ENCODE measurements around the gene IFT81. TPM values are rescaled to one million over a fixed set of nuclear protein-coding genes. Genes with fewer than 3 reads are reported as not detected.

The IFT81 gene
- total RNA-seq, 1 experiment from 2014 or later = 6.9 TPM

DNA sequence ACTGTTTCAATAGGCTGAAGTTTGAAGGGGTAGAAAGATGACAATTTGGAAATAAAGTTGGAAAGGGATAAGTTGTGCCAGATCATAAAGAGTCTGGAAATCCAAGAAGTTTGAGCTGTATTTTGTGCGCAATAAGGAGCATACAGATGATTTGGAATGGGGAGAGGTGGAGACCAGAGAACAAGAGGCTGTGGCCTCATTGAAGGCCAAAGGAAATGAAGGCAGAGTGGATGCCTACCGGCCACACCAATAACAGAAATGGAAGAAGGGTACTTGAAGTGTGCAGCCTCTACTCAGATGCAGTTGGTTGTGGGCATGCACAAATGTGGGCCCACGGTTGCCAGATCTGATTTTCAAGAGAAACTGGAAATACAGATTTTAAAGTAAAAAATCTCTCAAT, 2.4 kb downstream of the IFT81 start:
- no peak for DNase-seq
- H3K36me3 ChIP-seq = peaks cover 11% of the 10 kb centered on the region
- no peaks in the 10 kb centered on the region for H3K27me3 ChIP-seq
- no peak overlapping the region for H3K4me3 ChIP-seq
- no peaks in the 10 kb centered on the region for H3K9me3 ChIP-seq

DNA sequence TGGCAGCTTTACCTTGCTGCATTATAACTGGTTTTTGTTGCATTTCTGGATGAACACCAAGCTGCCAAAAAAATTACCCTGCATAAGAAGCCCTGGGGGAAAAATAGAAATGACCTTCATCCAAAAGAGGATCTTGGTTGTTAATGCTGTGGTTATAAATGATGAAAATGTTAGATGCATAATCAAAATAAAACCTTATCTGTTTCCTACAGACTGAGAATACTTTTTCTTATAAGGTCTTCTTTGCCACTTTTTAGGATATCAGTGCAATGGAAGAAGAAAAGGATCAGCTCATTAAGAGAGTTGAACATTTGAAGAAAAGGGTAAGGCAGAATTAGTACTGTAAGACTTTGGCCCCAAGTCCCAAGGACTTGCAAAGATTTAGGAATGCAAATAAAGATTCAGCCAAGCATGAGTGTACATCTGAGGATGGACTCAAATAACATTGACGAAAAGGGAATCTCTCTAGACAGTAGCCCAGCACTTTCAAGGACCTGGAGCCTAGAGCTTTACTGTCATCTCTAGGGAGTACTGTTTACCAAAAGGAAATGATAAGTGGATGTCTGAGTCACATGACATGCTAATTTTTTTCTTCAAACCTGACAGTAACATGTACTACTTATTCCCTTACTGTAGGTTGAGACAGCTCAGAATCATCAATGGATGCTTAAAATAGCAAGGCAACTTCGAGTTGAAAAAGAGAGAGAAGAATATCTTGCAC, 10.7 kb downstream of the IFT81 start:
- H3K9me3 ChIP-seq = no peaks in the 10 kb centered on the region
- H3K4me3 ChIP-seq = no peak overlapping the region
- peak; percentile 8 for DNase-seq
- no peaks in the 10 kb centered on the region for H3K27me3 ChIP-seq
- H3K36me3 ChIP-seq = peaks cover 36% of the 10 kb centered on the region

DNA sequence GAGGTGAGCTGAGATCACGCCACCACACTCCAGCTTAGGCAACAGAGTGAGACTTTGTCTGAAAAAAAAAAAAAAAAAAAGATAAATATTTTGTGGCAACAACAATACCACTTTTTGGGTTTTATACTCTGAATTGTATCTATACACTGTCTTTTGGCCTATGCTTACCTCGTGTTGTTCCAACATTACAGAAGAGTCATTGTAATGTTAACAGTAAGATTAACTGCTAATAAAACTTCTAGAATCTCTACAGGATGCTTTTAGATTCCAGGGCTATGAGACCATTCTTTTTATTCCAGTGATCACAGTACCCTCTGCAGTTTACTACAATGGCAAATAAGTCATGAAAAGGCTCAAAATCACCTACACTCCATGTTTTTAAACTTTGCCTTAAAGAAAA, 11.6 kb downstream of the IFT81 start:
- Histone ChIP-seq H3K27me3 (no peaks in the 10 kb centered on the region), H3K36me3 (peaks cover 38% of the 10 kb centered on the region), H3K4me3 (no peak overlapping the region), H3K9me3 (no peaks in the 10 kb centered on the region)
- DNase-seq = no peak

DNA sequence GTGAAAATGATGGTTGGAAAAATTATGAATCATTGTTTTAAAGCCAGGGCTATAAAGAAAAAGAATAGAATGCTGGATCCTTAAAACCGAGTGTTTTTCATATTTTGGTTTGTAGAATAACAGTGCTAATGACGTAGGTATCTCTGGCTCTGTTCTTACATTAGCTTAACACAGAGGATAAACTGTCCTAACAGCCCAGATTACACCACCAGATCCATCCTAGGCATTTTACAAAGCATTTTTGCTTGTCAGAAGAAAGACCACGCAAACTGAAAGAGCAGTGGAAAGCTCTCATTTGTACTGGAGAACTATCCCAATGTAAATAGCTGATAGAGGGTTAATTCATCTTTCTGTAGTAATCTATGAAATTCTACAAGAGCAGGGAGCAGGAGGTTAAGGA, 13.6 kb downstream of the IFT81 start:
- no peaks in the 10 kb centered on the region for H3K27me3 ChIP-seq

DNA sequence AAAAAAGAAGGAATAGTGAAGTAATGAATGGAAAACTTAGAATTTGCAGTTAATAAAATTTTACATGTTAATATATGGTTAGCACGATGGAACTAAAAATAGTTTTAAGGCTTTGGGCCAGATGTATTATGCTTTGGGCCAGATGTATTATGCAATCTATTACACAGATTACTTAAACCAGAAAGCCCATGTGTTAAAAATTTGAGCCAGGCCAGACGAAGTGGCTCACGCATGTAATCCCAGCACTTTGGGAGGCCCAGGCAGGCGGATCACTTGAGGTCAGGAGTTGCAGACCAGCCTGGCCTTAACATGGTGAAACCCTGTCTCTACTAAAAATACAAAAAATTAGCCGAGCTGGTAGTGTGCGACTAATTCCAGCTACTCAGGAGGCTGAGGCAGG, 17.2 kb downstream of the IFT81 start:
- Histone ChIP-seq H3K4me3 (no peak overlapping the region), H3K9me3 (no peaks in the 10 kb centered on the region), H3K27me3 (no peaks in the 10 kb centered on the region), H3K36me3 (peaks cover 30% of the 10 kb centered on the region)
- DNase-seq = peak; percentile 53

More for the DNA sequence above, 13.6 kb downstream of the IFT81 start:
- Histone ChIP-seq H3K9me3 (no peaks in the 10 kb centered on the region), H3K4me3 (no peak overlapping the region), H3K36me3 (peaks cover 34% of the 10 kb centered on the region)
- no peak for DNase-seq

DNA sequence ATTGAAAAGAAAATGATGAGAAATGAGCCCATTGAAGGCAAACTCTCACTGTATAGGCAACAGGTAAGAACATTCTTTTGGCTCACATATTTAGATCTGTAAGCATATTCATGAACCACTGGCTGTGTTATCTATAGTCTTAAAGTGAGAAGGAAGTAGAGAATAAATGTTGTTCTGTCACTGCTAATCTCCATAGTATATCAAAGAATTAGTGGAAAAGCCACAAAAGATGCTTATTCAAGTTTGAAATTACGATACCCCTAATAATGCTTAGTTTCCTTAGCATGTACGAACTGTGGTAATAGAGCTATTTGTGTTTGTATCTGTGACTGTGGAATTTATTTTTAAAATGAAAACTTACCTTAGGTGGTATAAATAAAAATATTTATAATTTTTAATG, 22.8 kb downstream of the IFT81 start:
- Histone ChIP-seq H3K27me3 (no peaks in the 10 kb centered on the region), H3K4me3 (no peak overlapping the region), H3K9me3 (no peaks in the 10 kb centered on the region; the same call in 1 of the 2 replicates), H3K36me3 (peaks cover 45% of the 10 kb centered on the region)
- DNase-seq = no peak

DNA sequence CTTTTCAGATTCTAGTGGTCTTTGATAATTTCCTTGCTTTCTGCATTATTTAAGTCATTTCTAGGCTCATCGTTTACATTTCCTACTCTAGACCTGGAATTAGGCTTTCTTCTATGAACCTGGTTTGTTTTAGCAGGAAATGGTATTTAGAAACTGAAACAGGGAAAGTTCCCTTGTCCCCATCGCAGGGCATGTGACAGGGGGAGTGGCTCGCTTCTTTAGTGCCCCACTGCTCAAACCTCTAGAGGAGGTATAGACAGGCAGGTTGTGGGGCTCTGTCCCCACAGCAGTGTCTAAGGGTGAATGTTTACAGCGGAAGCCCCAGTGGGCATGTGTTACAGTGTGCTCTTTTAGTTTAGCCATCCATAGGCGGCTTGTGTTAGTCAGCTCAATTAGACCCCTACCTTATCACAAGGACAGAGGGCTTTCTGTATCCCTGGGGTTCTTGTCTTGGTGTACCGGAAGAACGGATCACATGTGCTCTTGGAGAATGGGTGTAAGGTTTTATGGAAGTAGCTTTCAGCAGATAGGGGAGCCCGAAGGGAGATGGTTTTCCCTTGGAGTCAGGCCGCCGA, 25.0 kb downstream of the IFT81 start:
- Histone ChIP-seq H3K4me3 (no peak overlapping the region), H3K27me3 (no peaks in the 10 kb centered on the region), H3K36me3 (peaks cover 50% of the 10 kb centered on the region), H3K9me3 (no peaks in the 10 kb centered on the region; the same call in 1 of the 2 replicates)
- no peak for DNase-seq

DNA sequence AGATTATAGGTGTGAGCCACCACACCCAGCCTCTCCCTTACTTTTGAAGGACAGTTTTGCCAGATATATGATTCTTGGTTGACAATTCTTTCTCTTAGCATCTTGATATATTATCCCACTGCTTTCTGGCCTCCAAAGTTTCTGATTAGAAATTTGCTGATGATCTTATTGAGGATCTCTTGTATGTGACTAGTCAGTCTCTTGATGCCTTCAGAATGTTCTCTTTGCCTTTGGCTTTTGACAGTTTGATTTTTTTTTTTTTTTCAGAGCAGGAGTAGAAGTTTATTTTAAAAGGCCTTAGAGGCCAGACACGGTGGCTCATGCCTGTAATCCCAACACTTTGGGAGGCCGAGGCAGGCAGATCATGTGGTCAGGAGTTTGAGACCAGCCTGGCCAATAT, 32.6 kb downstream of the IFT81 start:
- peaks cover 51% of the 10 kb centered on the region for H3K36me3 ChIP-seq
- no peaks in the 10 kb centered on the region for H3K27me3 ChIP-seq
- H3K4me3 ChIP-seq = no peak overlapping the region
- peaks cover 18% of the 10 kb centered on the region for H3K9me3 ChIP-seq
- DNase-seq = no peak

DNA sequence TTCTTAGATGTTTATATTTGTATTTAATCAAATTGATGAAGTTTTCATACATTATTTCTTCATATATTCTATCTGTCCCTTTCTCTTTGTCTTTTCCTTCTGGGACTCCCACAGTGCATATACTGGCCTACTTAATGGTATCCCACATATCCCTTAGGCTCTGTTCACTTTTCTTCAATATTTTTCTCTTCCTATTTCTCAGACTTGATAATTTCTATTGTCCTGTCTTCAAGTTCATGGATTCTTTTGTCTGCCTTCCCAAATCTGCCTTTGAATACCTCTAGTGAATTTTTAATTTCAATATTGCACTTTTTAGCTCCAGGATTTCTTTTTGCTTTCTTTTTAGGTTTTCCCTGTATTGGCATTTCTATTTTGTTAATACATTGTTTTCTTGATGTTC, 33.4 kb downstream of the IFT81 start:
- Histone ChIP-seq H3K27me3 (no peaks in the 10 kb centered on the region), H3K4me3 (no peak overlapping the region), H3K36me3 (peaks cover 47% of the 10 kb centered on the region), H3K9me3 (peaks cover 18% of the 10 kb centered on the region)
- DNase-seq = no peak

DNA sequence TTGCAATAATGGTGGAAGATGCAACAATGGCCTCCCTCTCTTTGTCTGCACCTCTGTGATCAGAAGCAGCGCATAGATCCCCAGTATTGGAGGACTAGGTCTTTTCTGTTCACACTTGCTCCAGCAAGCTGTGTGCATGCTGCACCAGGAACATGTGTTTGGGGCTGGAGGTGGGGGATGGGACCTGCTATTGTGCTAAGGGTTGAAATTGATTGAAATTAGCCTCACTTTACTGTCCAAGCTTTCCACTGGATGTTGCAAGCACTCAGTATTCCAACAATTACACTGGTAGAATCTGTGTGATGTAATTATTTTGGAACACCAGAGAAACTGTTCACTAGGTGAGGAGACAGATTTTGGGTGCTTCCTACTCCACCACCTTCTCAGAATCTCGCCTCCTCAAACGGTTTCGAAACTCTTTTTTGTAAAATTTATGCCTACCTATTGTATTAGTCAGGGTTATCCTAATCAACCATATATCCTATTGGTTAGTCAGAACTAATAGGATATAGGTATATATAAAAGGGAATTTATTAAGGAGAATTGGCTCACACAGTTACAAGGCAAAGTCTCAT, 35.6 kb downstream of the IFT81 start:
- no peak for DNase-seq
- Histone ChIP-seq H3K9me3 (peaks cover 18% of the 10 kb centered on the region), H3K36me3 (peaks cover 49% of the 10 kb centered on the region), H3K27me3 (no peaks in the 10 kb centered on the region), H3K4me3 (no peak overlapping the region)

DNA sequence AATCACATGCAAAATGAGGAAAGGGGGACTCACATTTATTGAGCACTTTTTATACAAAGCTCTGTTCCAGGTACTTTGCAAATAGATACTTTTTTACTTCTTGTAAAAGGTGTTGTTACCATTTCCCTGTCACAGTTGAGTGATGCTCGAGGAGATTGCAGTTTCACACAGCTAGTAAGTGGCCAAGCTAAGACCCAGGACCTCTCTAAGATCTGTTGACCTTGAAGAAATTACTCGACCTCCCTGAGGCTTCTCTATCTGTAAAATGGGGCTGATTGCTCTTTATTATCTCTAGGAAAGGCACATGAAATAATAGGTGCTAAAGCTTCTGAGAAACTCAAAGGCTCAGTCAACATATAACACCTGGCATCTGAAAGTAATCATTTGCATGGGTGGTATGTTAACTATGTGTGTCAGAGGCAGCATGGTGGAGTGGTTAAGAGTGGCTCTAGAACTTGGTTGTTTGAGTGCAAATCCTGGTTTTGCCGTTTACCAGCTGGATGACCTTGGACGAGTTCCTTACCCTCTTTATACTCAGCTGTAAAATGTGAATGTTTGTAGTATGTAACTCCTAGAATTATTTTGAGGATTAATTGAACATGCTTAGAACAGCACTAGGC, 41.5 kb downstream of the IFT81 start:
- Histone ChIP-seq H3K4me3 (no peak overlapping the region), H3K9me3 (no peaks in the 10 kb centered on the region; the same call in 1 of the 2 replicates), H3K36me3 (peaks cover 23% of the 10 kb centered on the region), H3K27me3 (no peaks in the 10 kb centered on the region)
- no peak for DNase-seq

DNA sequence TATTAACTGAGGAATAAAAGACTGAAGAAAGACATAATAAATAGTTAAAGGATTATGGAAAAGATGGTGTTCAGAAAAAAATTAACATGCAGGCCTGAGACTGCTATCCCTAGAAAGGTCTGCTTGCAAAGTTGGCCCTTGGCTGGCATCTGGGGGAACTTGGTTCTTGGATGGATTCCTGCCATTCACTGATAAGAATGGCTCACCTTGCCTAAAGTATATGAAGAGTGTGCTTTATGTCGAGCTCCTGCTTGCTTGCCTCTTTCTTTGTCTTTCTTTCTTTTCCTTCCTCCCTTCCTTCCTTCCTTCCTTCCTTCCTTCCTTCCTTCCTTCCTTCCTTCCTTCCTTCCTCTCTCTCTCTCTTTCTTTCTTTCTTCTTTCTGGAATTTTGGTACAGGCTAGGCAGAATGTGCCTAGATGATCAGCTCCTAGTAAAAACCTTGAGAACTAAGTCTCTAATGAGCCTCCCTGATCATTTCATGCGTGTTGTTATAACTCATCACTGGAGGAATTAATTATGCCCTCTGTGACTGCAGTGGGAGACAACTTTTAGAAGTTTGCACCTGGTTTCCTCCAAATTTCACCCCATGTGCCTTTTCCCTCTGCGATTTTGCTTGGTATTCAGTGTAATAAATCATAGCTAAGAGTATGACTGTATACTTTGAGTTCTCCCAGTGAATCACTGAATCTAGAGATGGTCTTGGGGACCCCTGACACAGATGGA, 44.7 kb downstream of the IFT81 start:
- H3K36me3 ChIP-seq = peaks cover 16% of the 10 kb centered on the region; the same call in 1 of the 2 replicates
- no peaks in the 10 kb centered on the region; the same call in 1 of the 2 replicates for H3K9me3 ChIP-seq
- no peak for DNase-seq
- no peaks in the 10 kb centered on the region for H3K27me3 ChIP-seq
- no peak overlapping the region for H3K4me3 ChIP-seq

DNA sequence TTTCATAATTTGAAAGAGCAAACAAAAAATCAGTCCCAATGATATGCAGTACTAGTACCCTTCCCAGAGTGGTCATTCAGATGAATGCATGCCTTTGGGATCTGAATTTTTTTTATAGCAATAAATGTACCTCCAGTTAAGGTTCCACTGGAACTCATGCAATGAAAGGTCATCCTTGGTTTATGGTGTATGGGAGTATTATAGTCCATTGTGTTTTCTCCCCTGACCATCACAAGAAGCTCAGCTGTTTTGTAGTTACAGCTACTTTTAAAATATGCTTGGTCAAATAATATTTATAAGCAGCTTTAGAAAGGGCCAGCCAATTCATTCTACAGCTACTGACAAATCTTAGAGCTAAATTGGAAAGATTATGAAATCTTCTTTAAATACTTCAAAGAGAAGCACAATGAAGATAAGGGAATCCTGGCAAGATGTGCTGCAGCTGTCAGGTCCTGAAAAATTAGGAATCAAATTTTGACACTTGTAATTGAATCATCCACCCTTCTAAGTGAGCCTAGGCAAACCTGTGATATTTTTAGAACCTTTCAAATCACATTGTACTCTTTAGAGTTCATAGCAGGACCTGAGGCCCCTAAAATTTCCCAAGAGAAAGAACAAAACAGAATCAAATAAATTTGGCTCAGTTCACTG, 46.5 kb downstream of the IFT81 start:
- Histone ChIP-seq H3K27me3 (no peaks in the 10 kb centered on the region), H3K36me3 (peaks cover 13% of the 10 kb centered on the region), H3K9me3 (no peaks in the 10 kb centered on the region; the same call in 1 of the 2 replicates), H3K4me3 (no peak overlapping the region)
- no peak for DNase-seq

DNA sequence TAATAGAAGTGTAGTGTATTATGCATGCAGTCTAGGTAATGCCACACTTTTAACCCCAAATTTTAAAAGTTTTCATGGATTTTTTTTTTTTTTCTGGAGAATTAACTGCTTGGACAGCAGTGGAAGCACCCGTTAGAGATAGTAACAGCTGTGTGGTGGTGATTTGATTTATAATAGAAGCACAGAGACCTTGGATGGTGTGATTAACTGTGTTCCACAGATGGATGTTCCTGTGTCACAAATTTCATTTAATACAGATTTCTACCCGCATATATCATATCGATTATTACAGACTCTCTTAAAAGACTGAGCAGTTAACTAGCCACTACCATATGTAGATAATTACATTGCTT, 47.0 kb downstream of the IFT81 start:
- DNase-seq = no peak
- Histone ChIP-seq H3K9me3 (no peaks in the 10 kb centered on the region; the same call in 1 of the 2 replicates), H3K27me3 (no peaks in the 10 kb centered on the region), H3K36me3 (peaks cover 13% of the 10 kb centered on the region), H3K4me3 (no peak overlapping the region)

DNA sequence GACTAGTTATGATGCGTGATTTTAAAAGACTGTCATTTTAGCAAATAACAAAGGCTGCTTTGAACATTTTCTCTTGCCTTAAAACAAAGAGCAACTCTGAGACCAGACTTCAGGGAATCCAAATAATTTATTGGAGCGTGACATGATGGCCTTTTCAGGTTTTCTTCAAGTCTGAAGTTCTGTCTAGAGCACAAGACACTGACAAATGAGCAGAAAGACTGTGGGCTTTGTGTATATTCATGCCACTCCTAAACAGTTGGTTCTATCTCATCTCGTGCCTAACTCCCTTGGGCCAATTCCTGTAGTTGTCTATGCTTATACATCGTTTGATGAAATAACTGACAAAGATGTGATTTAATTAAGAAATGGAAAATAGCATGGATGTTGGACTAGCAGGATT, 47.5 kb downstream of the IFT81 start:
- no peak overlapping the region for H3K4me3 ChIP-seq
- DNase-seq = no peak
- H3K36me3 ChIP-seq = peaks cover 13% of the 10 kb centered on the region
- no peaks in the 10 kb centered on the region for H3K27me3 ChIP-seq
- H3K9me3 ChIP-seq = no peaks in the 10 kb centered on the region; the same call in 1 of the 2 replicates

DNA sequence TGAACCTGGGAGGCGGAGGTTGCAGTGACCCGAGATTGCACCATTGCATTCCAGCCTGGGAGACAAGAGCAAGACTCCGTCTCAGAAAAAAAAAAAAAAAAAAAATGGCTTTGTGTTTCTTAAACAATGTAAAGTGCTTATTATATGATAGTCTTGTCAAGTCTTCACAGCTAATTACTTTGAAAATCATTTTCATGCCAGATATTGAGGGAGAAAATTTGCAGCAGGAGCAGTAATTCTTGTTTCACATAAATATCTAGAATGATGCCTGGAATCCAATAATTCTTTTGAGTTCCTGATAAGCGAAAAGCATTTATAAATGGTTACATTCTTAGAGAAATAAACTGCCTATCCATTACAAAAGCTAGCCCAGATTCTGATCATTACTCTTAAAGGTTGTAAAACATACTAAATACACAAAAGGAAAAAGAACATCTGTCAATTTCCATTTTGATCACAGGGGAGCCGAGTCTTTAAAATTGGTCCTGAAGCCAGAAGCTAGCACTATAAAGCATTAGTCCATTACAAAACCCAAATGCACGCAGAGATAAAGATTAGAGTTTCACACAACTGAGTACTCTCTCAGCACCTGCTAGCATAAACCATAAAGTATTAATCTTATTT, 50.3 kb downstream of the IFT81 start:
- no peak for DNase-seq
- no peaks in the 10 kb centered on the region for H3K27me3 ChIP-seq
- H3K36me3 ChIP-seq = peaks cover 5% of the 10 kb centered on the region; the same call in 1 of the 2 replicates

More for the DNA sequence above, 50.3 kb downstream of the IFT81 start:
- Histone ChIP-seq H3K9me3 (no peaks in the 10 kb centered on the region), H3K4me3 (no peak overlapping the region)

Data from MG63 (cell line).